Neural progenitor cell (in vitro differentiated cells): Measurements from ENCODE around the gene GPR143.

Experiments
- CTCF ChIP-seq: fragments of 200-600 bp; sonication (generic); IDR thresholded peaks from 2 replicates; pipeline ENCODE4 v1.5.1; 2017; ENCODE audit warnings: antibody characterized with exemption, mild to moderate bottlenecking
- EZH2 ChIP-seq: fragments of 200-600 bp; sonication (generic); IDR thresholded peaks from 2 replicates; pipeline ENCODE4 v1.6.1; 2017; ENCODE audit warnings: antibody characterized with exemption, mild to moderate bottlenecking, moderate library complexity

- TF ChIP-seq CTCF (no peak), EZH2 (no peak)
Observed at GRCh38 chrX:9807355-9808182, 41.9 kb upstream of the GPR143 start.
